Hindlimb muscle (tissue), 1 donor: Measurements from ENCODE around the gene RARS1. TPM values are rescaled to one million over a fixed set of nuclear protein-coding genes. Genes with fewer than 3 reads are reported as not detected.
A peak's percentile ranks its signal among the peaks of the same experiment; 100 is the strongest.
"Not testable (repeated sequence)": the region's sequence is repeated elsewhere in the genome, so short reads cannot be mapped to it uniquely, and the experiment has no call there.

Experiments
- DNase-seq: peaks from one replicate; pipeline ENCODE4 v3.0.0-alpha.2; 2013
- polyA plus RNA-seq: library from polyadenylated mRNA; unstranded; fragments of 120-200 nt; gene quantifications from one replicate; pipeline ENCODE4 v1.2.1, GENCODE V29; 2013; ENCODE audit not compliant: insufficient read length

The RARS1 gene
- polyA plus RNA-seq, 1 donor, result 50.3 TPM

- DNase-seq, result no peak
Measured at GRCh38 chr5:168481330-168481788, 4.9 kb upstream of the RARS1 start.

- DNase-seq, result no peak
Measured at GRCh38 chr5:168482361-168482760, 3.9 kb upstream of the RARS1 start.

- no peak for DNase-seq
Measured at GRCh38 chr5:168489059-168489458, 2.8 kb downstream of the RARS1 start.

- no peak for DNase-seq
Measured at GRCh38 chr5:168494057-168494555, 7.8 kb downstream of the RARS1 start.

GRCh38 chr5:168502563-168503237 lies 16.4 kb downstream of the RARS1 start:
- no peak for DNase-seq

GRCh38 chr5:168513861-168514428 lies 27.7 kb downstream of the RARS1 start:
- no peak for DNase-seq

GRCh38 chr5:168525856-168526255 lies 39.6 kb downstream of the RARS1 start:
- DNase-seq, result no peak

- DNase-seq, result no peak
Measured at GRCh38 chr5:168527756-168528295, 41.6 kb downstream of the RARS1 start.

GRCh38 chr5:168528521-168529373 lies 42.5 kb downstream of the RARS1 start, which contains the start of gene FBLL1:
FBLL1 (plus strand) TSS chr5:168529305; CDS start chr5:168529505, 200 bp downstream.
- DNase-seq, result peak; percentile 59

GRCh38 chr5:168529374-168530234 lies 43.3 kb downstream of the RARS1 start:
- DNase-seq, result no peak

GRCh38 chr5:168530621-168531150 lies 44.4 kb downstream of the RARS1 start:
- DNase-seq, result no peak

GRCh38 chr5:168531191-168531590 lies 44.9 kb downstream of the RARS1 start:
- DNase-seq, result no peak

GRCh38 chr5:168531987-168532864 lies 46.0 kb downstream of the RARS1 start:
- no peak for DNase-seq

- not testable (repeated sequence) for DNase-seq
Measured at GRCh38 chr5:168534351-168534750, 48.1 kb downstream of the RARS1 start.

GRCh38 chr5:168537176-168537575 lies 50.9 kb downstream of the RARS1 start:
- no peak for DNase-seq

- no peak for DNase-seq
Measured at GRCh38 chr5:168549554-168549953, 63.3 kb downstream of the RARS1 start.

- DNase-seq, result no peak
Measured at GRCh38 chr5:168550656-168551055, 64.4 kb downstream of the RARS1 start.

GRCh38 chr5:168552146-168552545 lies 65.9 kb downstream of the RARS1 start:
- DNase-seq, result no peak

GRCh38 chr5:168553377-168554130 lies 67.3 kb downstream of the RARS1 start:
- DNase-seq, result no peak

GRCh38 chr5:168557389-168557788 lies 71.1 kb downstream of the RARS1 start:
- no peak for DNase-seq
